HEK293 (cell line): ENCODE measurements around the gene SIAE.

Experiments
- AEBP2 ChIP-seq: fragments of 450-650 bp; formaldehyde crosslinking; IDR thresholded peaks from 2 replicates; pipeline ENCODE4 v1.5.1; 2016; ENCODE audit warnings: missing biosample characterization, missing genetic modification characterization, borderline replicate concordance
- ATF2 ChIP-seq: fragments of 450-650 bp; formaldehyde crosslinking; IDR thresholded peaks from 2 replicates; pipeline ENCODE4 v1.5.1; 2016; ENCODE audit warnings: missing biosample characterization, missing genetic modification characterization, low read depth
- BCL11B ChIP-seq: fragments of 450-650 bp; formaldehyde crosslinking; IDR thresholded peaks from 2 replicates; pipeline ENCODE4 v1.5.1; 2016; ENCODE audit warnings: low read depth, missing biosample characterization, missing genetic modification characterization
- CTCF ChIP-seq: fragments of 450-650 bp; formaldehyde crosslinking; IDR thresholded peaks from 2 replicates; pipeline ENCODE4 v1.5.1; 2016; ENCODE audit warnings: missing biosample characterization, missing genetic modification characterization
- PBX3 ChIP-seq: sonication (generic); formaldehyde crosslinking; IDR thresholded peaks from 2 replicates; pipeline ENCODE4 v1.8.1; 2022; ENCODE audit warnings: mild to moderate bottlenecking, moderate library complexity, missing genetic modification reagents
- PRDM10 ChIP-seq: fragments of 450-650 bp; formaldehyde crosslinking; IDR thresholded peaks from 2 replicates; pipeline ENCODE4 v1.5.1; 2016; ENCODE audit warnings: missing biosample characterization, missing genetic modification characterization
- SCRT1 ChIP-seq: fragments of 450-650 bp; formaldehyde crosslinking; IDR thresholded peaks from 2 replicates; pipeline ENCODE4 v1.5.1; 2016; ENCODE audit warnings: missing biosample characterization, missing genetic modification characterization, borderline replicate concordance
- ZBTB49 ChIP-seq: fragments of 450-650 bp; formaldehyde crosslinking; IDR thresholded peaks from 2 replicates; pipeline ENCODE4 v1.5.1; 2016; ENCODE audit warnings: missing biosample characterization, missing genetic modification characterization, low read depth
- ZBTB8A ChIP-seq: fragments of 450-650 bp; formaldehyde crosslinking; IDR thresholded peaks from 2 replicates; pipeline ENCODE4 v1.5.1; 2016; ENCODE audit warnings: missing biosample characterization, missing genetic modification characterization
- ZNF157 ChIP-seq: fragments of 450-650 bp; formaldehyde crosslinking; IDR thresholded peaks from 2 replicates; pipeline ENCODE4 v1.5.1; 2016; ENCODE audit warnings: missing biosample characterization, missing genetic modification characterization

GRCh38 chr11:124608147-124608546, 65.4 kb downstream of the SIAE start:
- TF ChIP-seq CTCF (tag by site-specific recombination) = no peak
- no peak for TF ChIP-seq PRDM10
- TF ChIP-seq ZBTB8A (tag by site-specific recombination) = no peak
- TF ChIP-seq ZNF157 (tag by site-specific recombination) = no peak
- TF ChIP-seq AEBP2 (tag by site-specific recombination) = no peak
- TF ChIP-seq ZBTB49 = no peak
- no peak for TF ChIP-seq BCL11B (tag by site-specific recombination)
- TF ChIP-seq ATF2 (tag by site-specific recombination) = no peak
- no peak for TF ChIP-seq PBX3 (CRISPR knock-in tag)
- no peak for TF ChIP-seq SCRT1 (tag by site-specific recombination)
